ENCODE results near the gene LUZP1.
"Not testable (repeated sequence)": the region's sequence is repeated elsewhere in the genome, so short reads cannot be mapped to it uniquely, and the experiment has no call there.

LUZP1 gene

GRCh38 chr1:23188936-23189452 lies 20.3 kb upstream of the LUZP1 start:
- not testable (repeated sequence) for DNase-seq

GRCh38 chr1:23188434-23188884 lies 19.8 kb upstream of the LUZP1 start:
- no peak for DNase-seq

GRCh38 chr1:23187637-23188036 lies 19.0 kb upstream of the LUZP1 start:
- no peak for DNase-seq

- no peak for DNase-seq
Measured at GRCh38 chr1:23185381-23185780, 16.7 kb upstream of the LUZP1 start.

- peak in 22 of 56 donors; percentile 1 to 30 (median 6) for DNase-seq
Measured at GRCh38 chr1:23184212-23184934, 15.7 kb upstream of the LUZP1 start.

- no peak for DNase-seq
Measured at GRCh38 chr1:23179862-23180261, 11.2 kb upstream of the LUZP1 start.

- DNase-seq = no peak
Measured at GRCh38 chr1:23178950-23179349, 10.3 kb upstream of the LUZP1 start.

- DNase-seq = no peak
Measured at GRCh38 chr1:23178414-23178813, 9.8 kb upstream of the LUZP1 start.

GRCh38 chr1:23177438-23178380 lies 9.1 kb upstream of the LUZP1 start:
- peak in 49 of 56 donors; percentile 13 to 81 (median 54) for DNase-seq

GRCh38 chr1:23177031-23177430 lies 8.4 kb upstream of the LUZP1 start:
- DNase-seq = no peak

- DNase-seq = no peak
Measured at GRCh38 chr1:23174426-23175110, 5.9 kb upstream of the LUZP1 start.

GRCh38 chr1:23171181-23171755 lies 2.6 kb upstream of the LUZP1 start:
- no peak for DNase-seq

- DNase-seq = peak in 37 of 56 donors; percentile 4 to 66 (median 27)
Measured at GRCh38 chr1:23169727-23170335, 1.2 kb upstream of the LUZP1 start.

- DNase-seq = peak in 1 of 56 donors; percentile 49
Measured at GRCh38 chr1:23169195-23169575, 529 bp upstream of the LUZP1 start.

- DNase-seq = peak in 12 of 56 donors; percentile 16 to 44 (median 26)
Measured at GRCh38 chr1:23168079-23168444, 594 bp downstream of the LUZP1 start.

GRCh38 chr1:23167353-23168078 lies 1.1 kb downstream of the LUZP1 start:
- peak in 25 of 56 donors; percentile 11 to 49 (median 29) for DNase-seq

- DNase-seq = no peak
Measured at GRCh38 chr1:23166854-23167253, 1.8 kb downstream of the LUZP1 start.

- no peak for DNase-seq
Measured at GRCh38 chr1:23163395-23163794, 5.3 kb downstream of the LUZP1 start.

GRCh38 chr1:23159963-23160877 lies 8.4 kb downstream of the LUZP1 start:
- no peak for DNase-seq
